ENCODE data around the gene MTG2.

The MTG2 gene

DNA sequence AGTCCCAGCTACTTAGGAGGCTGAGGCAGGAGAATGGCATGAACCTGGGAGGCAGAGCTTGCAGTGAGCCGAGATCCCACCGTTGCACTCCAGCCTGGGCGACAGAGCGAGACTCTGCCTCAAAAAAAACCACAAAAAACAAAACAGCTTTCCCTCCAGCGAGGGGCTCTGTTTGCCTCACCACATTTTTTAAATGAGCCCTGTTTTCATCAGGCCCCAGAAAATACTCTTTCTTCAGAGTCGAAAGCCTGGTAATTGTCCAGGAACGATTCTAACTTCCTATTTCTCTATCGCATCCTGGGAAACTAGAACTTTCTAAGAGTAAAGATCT is 12.2 kb downstream of the MTG2 start:
- no peaks in the 10 kb centered on the region for H3K9me3 Mint-ChIP-seq
- no peak overlapping the region for H3K27ac Mint-ChIP-seq
- H3K4me1 Mint-ChIP-seq: no peaks in the 10 kb centered on the region
- no peaks in the 10 kb centered on the region for H3K27me3 Mint-ChIP-seq
- H3K36me3 Mint-ChIP-seq: peaks cover 23% of the 10 kb centered on the region
- CTCF ChIA-PET: no interaction called here
- no peak overlapping the region for H3K4me3 Mint-ChIP-seq
- no peak for DNase-seq

DNA sequence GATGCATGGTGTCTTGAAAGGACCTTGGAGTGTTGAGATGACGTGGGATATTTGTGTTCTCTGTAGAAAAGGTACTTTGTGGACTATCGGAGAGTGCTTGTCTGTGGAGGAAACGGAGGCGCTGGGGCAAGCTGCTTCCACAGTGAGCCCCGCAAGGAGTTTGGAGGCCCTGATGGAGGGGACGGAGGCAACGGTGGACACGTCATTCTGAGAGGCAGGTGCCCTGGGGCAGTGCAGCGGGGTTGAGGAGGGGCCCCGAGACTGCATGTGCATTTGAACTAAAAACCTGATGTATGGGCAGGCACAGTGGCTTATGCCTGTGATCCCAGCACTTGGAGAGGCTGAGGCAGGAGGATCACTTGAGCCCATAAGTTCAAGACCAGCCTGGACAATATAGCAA is 12.9 kb downstream of the MTG2 start:
- Mint-ChIP-seq H3K4me3 (no peak overlapping the region), H3K27ac (no peak overlapping the region), H3K9me3 (no peaks in the 10 kb centered on the region), H3K27me3 (no peaks in the 10 kb centered on the region), H3K36me3 (peaks cover 25% of the 10 kb centered on the region), H3K4me1 (no peaks in the 10 kb centered on the region)
- no peak for DNase-seq
- CTCF ChIA-PET: no interaction called here

DNA sequence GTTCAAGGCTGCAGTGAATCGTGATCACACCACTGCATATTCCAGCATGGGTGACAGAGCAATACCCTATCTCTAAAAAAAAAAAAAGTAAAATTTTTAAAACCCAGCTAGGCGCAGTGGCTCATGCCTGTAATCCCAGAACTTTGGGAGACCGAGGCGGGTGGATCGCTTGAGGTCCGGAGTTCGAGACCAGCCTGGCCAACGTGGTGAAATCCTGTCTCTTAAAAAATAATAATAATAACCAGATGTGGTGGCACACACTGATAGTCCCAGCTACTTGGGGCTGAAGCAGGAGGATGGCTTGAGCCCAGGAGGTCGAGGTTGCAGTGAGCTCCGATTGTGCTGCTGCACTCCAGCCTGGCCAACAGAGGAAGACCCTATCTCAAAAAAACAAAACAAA is 13.5 kb downstream of the MTG2 start:
- Mint-ChIP-seq H3K36me3 (peaks cover 26% of the 10 kb centered on the region), H3K27me3 (no peaks in the 10 kb centered on the region), H3K4me3 (no peak overlapping the region), H3K9me3 (no peaks in the 10 kb centered on the region), H3K27ac (no peak overlapping the region), H3K4me1 (no peaks in the 10 kb centered on the region)
- DNase-seq: no peak
- CTCF ChIA-PET: no interaction called here

DNA sequence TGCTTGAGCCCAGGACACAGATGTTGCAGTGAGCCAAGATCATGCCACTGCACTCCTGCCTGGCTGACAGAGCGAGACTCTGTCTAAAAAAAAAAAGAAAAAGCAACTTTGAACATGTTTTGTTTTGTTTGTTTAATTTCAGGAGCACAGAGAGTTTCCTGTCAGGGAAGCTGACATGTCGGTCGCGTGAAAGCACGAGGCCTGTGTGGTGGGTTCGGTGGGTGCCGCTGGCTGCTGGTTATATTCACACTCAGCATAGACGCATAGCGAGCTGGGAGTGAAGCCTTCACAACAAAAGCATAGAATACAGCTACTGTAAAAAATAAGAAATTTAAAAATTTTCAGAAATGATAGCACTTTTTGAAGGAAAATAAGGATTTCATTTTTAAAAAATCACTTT is 14.5 kb downstream of the MTG2 start:
- Mint-ChIP-seq H3K4me1 (no peaks in the 10 kb centered on the region), H3K36me3 (peaks cover 32% of the 10 kb centered on the region)

GRCh38 chr20:62197801-62198200 is 15.0 kb downstream of the MTG2 start:
- H3K27ac Mint-ChIP-seq: no peak overlapping the region
- no peaks in the 10 kb centered on the region for H3K4me1 Mint-ChIP-seq
- CTCF ChIA-PET: no interaction called here
- no peak for DNase-seq
- H3K36me3 Mint-ChIP-seq: peaks cover 32% of the 10 kb centered on the region
- no peaks in the 10 kb centered on the region for H3K9me3 Mint-ChIP-seq
- no peak overlapping the region for H3K4me3 Mint-ChIP-seq
- no peaks in the 10 kb centered on the region for H3K27me3 Mint-ChIP-seq

More for the DNA sequence above, 14.5 kb downstream of the MTG2 start:
- no peak for DNase-seq
- Mint-ChIP-seq H3K27me3 (no peaks in the 10 kb centered on the region), H3K4me3 (no peak overlapping the region), H3K9me3 (no peaks in the 10 kb centered on the region), H3K27ac (no peak overlapping the region)
- CTCF ChIA-PET: no interaction called here

- Mint-ChIP-seq H3K36me3 (peaks cover 33% of the 10 kb centered on the region), H3K27me3 (no peaks in the 10 kb centered on the region), H3K9me3 (no peaks in the 10 kb centered on the region), H3K4me3 (no peak overlapping the region), H3K27ac (peak overlapping the region; percentile 68), H3K4me1 (no peaks in the 10 kb centered on the region)
- no peak for DNase-seq
- CTCF ChIA-PET: no interaction called here
These were observed 15.7 kb downstream of the MTG2 start for GRCh38 chr20:62198496-62198895.

DNA sequence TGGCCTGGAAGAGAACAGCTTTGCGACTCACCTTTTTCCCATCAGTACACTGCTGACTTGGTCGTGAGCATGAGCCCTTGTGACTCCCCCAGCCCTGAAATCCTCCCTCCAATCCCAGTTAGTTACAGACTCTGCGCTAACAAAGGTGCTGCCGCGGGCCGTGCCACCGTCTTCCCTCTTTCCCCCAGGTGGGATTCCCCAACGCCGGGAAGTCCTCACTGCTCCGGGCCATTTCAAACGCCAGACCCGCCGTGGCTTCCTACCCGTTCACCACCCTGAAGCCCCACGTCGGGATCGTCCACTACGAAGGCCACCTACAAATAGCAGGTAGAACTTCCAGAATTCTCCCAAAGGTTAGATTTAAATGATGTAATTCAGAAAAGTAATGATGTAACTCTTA is 16.1 kb downstream of the MTG2 start:
- no peak for DNase-seq
- H3K9me3 Mint-ChIP-seq: no peaks in the 10 kb centered on the region
- no peak overlapping the region for H3K4me3 Mint-ChIP-seq
- no peaks in the 10 kb centered on the region for H3K4me1 Mint-ChIP-seq
- peaks cover 35% of the 10 kb centered on the region for H3K36me3 Mint-ChIP-seq
- CTCF ChIA-PET: no interaction called here
- no peaks in the 10 kb centered on the region for H3K27me3 Mint-ChIP-seq
- no peak overlapping the region for H3K27ac Mint-ChIP-seq

DNA sequence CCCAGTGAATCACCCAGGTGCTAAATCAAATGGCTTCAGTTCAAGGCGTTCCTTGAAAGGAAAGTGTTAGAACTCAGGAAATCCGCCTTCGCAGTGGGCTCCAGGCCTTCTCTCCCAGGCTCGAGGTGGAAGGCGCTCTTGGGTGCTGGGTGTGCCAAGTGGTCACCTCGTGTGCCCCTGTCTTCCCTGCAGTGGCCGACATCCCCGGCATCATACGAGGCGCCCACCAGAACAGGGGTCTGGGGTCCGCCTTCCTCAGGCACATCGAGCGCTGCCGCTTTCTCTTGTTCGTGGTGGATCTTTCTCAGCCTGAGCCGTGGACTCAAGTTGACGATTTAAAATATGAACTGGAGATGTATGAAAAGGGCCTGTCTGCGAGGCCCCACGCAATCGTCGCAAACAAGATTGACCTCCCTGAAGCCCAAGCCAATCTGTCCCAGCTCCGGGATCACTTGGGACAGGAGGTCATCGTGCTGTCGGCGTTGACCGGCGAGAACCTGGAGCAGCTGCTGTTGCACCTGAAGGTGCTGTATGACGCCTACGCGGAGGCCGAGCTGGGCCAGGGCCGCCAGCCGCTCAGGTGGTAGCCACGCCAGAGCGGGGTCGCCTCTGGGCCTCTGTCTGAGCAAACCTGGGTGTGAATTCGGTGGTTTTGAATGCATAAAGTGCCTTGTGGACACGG is 17.8 kb downstream of the MTG2 start:
- peaks cover 31% of the 10 kb centered on the region for H3K36me3 Mint-ChIP-seq
- CTCF ChIA-PET: no interaction called here
- H3K27me3 Mint-ChIP-seq: no peaks in the 10 kb centered on the region
- DNase-seq: no peak
- H3K4me1 Mint-ChIP-seq: no peaks in the 10 kb centered on the region
- no peak overlapping the region for H3K27ac Mint-ChIP-seq
- H3K9me3 Mint-ChIP-seq: no peaks in the 10 kb centered on the region
- H3K4me3 Mint-ChIP-seq: no peak overlapping the region

- H3K4me3 Mint-ChIP-seq: no peak overlapping the region
- H3K9me3 Mint-ChIP-seq: no peaks in the 10 kb centered on the region
- no peak for DNase-seq
- peaks cover 30% of the 10 kb centered on the region for H3K36me3 Mint-ChIP-seq
- peak overlapping the region; percentile 33 for H3K27ac Mint-ChIP-seq
- H3K4me1 Mint-ChIP-seq: no peaks in the 10 kb centered on the region
- H3K27me3 Mint-ChIP-seq: no peaks in the 10 kb centered on the region
- CTCF ChIA-PET: no interaction called here
These were observed 18.6 kb downstream of the MTG2 start for GRCh38 chr20:62201173-62202082.

DNA sequence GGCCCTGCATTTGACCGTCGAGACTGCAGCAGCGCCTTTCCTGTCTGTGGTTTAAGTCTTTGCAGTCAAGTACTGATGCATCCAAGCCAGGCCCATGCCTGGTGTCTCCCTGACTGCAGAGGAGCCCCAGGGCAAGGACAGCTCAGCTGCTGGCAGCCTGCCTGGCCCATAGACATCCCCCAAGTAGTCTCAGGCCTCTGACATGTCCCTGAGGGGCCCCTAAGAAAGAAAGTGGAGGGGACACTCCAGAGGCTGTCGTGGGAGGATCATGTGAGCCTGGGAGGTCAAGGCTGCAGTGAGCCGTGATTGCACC is 19.2 kb downstream of the MTG2 start:
- CTCF ChIA-PET: no interaction called here

DNA sequence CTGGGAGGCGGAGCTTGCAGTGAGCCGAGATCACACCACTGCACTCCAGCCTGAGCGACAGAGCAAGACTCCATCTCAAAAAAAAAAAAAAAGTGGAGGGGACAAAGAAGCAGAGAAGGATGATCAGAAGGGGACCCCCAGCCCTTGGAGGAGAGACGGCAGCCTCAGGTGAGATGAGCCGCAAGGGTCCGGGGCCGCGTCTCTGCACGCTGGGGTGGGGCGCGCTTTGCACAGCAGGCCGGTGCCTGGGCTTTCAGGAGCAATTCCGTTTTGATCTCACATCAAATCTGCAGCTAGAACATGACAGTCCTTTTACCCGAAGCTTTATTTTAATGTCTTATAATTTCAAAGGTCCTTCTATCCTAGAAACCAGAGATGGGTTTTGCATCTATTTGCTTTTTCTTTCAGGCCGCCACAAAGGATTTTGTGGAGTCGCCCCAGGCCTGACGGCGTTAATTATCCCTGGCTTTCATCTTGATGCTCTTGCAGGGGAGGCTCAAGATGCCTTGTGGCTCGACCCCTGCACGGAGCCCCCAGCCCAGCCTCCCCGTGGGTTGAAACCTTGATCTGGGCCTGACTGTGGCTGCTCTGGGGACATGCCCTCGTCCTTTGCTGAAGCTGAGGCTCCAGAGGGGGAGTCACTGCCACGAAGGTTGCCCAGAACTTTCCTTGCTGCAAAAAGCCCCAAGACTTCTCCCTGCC is 20.0 kb downstream of the MTG2 start:
- Mint-ChIP-seq H3K36me3 (peaks cover 30% of the 10 kb centered on the region), H3K4me3 (no peak overlapping the region), H3K9me3 (no peaks in the 10 kb centered on the region), H3K4me1 (no peaks in the 10 kb centered on the region), H3K27me3 (no peaks in the 10 kb centered on the region), H3K27ac (no peak overlapping the region)
- DNase-seq: no peak
- CTCF ChIA-PET: no interaction called here

More for the DNA sequence above, 19.2 kb downstream of the MTG2 start:
- DNase-seq: no peak
- Mint-ChIP-seq H3K36me3 (peaks cover 30% of the 10 kb centered on the region), H3K9me3 (no peaks in the 10 kb centered on the region), H3K4me1 (no peaks in the 10 kb centered on the region), H3K4me3 (no peak overlapping the region), H3K27ac (peak overlapping the region; percentile 33), H3K27me3 (no peaks in the 10 kb centered on the region)

GRCh38 chr20:62203378-62204030 is 20.7 kb downstream of the MTG2 start:
- CTCF ChIA-PET: no interaction called here
- peaks cover 24% of the 10 kb centered on the region for H3K36me3 Mint-ChIP-seq
- H3K27me3 Mint-ChIP-seq: no peaks in the 10 kb centered on the region
- H3K27ac Mint-ChIP-seq: no peak overlapping the region
- no peaks in the 10 kb centered on the region for H3K4me1 Mint-ChIP-seq
- DNase-seq: no peak
- H3K4me3 Mint-ChIP-seq: no peak overlapping the region
- no peaks in the 10 kb centered on the region for H3K9me3 Mint-ChIP-seq

DNA sequence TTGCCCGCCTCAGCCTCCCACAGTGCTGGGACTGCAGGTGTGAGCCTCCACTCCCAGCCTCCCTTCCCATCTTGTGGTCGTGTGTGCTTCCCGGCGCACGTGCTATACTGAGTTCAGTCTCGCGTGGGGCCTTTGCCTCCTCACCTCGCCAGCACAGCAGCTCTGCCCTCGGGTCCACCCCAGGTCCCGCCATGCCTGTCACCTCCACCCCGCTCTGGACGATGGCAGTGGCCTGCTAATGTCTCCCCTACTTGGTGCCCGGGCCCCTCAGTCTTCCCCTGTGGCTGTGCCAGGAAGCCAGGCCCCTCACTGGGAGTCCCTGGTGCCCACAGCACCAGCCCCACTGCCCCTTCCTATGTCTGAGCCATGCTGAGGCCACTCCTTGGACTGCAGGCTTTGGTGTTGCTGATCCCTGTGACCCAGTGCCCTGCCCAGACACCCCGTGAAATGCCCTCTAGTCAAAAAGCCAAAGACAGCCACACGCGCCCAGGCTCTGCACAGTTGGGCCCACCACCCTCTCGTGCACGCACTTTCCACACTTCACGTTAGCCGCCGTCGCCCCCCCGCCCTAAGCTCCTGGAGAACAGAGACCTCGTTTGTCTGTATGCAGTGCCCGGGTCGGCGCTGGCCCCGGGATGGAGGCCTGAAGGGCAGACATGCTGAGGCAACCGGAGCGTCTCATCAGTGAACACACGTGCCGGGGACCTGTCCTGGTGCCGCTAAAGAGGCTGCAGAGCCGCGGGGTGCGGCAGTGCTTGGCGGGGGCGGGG is 23.0 kb downstream of the MTG2 start:
- no peaks in the 10 kb centered on the region for H3K4me1 Mint-ChIP-seq
- peaks cover 10% of the 10 kb centered on the region for H3K36me3 Mint-ChIP-seq
- H3K27me3 Mint-ChIP-seq: peaks cover 11% of the 10 kb centered on the region
- no peaks in the 10 kb centered on the region for H3K9me3 Mint-ChIP-seq
- no peak overlapping the region for H3K27ac Mint-ChIP-seq
- H3K4me3 Mint-ChIP-seq: no peak overlapping the region
- no peak for DNase-seq
- CTCF ChIA-PET: no interaction called here

DNA sequence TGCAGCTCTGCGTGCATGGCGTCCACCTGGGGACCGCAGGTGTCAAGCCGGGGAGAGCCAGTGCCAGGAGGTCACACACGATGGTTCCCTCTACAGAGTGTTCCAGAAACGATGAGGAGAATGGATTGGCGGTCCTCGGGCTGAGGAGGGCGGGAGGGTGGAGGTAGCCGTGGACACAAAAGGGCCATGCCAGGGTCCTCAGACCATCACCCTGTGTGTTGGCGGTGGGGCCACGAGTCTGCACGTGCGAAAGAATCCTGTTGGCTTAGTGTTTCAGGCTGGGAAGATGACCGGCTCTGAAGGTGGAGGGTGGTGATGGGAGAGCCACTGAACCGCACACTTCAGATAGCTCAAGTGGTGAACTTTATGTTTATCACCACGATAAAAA is 23.6 kb downstream of the MTG2 start:
- no peak overlapping the region for H3K4me3 Mint-ChIP-seq
- peaks cover 8% of the 10 kb centered on the region for H3K36me3 Mint-ChIP-seq
- no peak overlapping the region for H3K27ac Mint-ChIP-seq
- peaks cover 17% of the 10 kb centered on the region for H3K27me3 Mint-ChIP-seq
- CTCF ChIA-PET: no interaction called here
- H3K4me1 Mint-ChIP-seq: no peaks in the 10 kb centered on the region
- H3K9me3 Mint-ChIP-seq: no peaks in the 10 kb centered on the region
- DNase-seq: no peak

Data from activated naive CD4-positive, alpha-beta T cell treated with anti-CD3 and anti-CD28 coated beads, Interleukin-2, amount 10 ng/mL, durations not matched to agents 7 days and 5 days (primary cell).